ENCODE measurements around the gene OPN5.
A peak's percentile ranks its signal among the peaks of the same experiment; 100 is the strongest.

OPN5 gene

DNA sequence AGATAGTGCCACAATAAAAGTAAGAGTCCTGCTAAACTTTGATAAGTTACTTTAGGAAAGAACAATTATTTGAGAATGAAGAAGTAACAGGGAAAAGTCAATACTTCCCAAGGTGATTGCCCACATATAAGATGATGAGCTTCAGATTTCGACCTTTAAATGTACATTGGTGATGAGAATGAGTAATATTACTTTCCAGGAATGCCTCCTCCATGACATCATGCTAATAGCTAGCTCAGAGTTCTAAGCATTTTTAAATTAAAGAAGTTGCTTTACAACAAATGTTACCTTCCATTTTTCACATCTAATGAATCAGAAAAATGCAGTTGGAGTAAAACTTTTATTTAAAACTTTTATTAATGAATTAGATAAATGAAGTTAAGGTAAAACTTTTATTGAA is 22.5 kb upstream of the OPN5 start:
- Histone ChIP-seq H3K36me3 (ENCODE audit: insufficient read depth, low read length) (no peaks in the 10 kb centered on the region), H3K4me1 (ENCODE audit: control insufficient read depth, insufficient read depth, low read length, unreplicated experiment) (no peaks in the 10 kb centered on the region), H2AFZ (ENCODE audit: low read length, unreplicated experiment) (no peak overlapping the region), H3K79me2 (ENCODE audit: control insufficient read depth, insufficient read depth, low read length, unreplicated experiment) (no peaks in the 10 kb centered on the region), H3K27me3 (ENCODE audit: insufficient read depth, low read length) (no peaks in the 10 kb centered on the region), H3K4me3 (ENCODE audit: low read depth, low read length) (no peak overlapping the region), H3K27ac (ENCODE audit: low read depth, low read length) (no peak overlapping the region)

DNA sequence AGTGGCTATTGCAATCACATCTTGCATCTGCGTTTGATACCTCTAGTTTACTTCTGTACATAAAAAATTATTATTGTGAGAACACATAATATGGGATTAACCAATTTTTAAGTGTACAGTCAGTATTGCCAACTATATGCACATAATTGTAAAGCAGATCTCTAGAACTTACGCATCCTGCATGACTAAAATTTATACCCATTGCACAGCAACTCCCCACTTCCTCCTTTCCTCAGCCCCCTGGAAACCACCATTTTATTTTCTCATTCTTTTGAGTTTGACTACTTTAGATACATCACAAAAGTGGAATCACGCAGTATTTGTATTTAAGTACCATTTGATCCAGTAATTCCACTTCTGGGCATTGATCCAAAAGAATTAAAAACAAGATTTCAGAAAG is 19.3 kb upstream of the OPN5 start:
- H3K27ac ChIP-seq (ENCODE audit: low read depth, low read length) = no peak overlapping the region
- no peaks in the 10 kb centered on the region for H3K36me3 ChIP-seq (ENCODE audit: insufficient read depth, low read length)
- H2AFZ ChIP-seq (ENCODE audit: low read length, unreplicated experiment) = no peak overlapping the region

DNA sequence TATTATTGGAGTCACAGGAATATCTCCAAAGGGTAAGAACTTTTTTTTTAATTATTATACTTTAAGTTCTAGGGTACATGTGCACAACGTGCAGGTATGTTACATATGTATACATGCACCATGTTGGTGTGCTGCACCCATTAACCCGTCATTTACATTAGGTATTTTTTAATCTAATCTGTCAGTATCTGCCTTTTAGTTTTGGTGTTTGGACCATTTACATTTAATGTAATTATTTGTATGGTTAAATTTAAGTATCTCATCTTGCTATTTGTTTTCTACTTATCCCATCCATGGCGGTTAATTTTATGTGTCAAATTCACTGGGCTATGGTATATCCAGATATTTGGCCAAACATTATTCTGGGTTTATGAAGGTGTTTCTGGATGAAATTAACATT is 15.4 kb upstream of the OPN5 start:
- Histone ChIP-seq H3K4me3 (ENCODE audit: low read depth, low read length) (no peak overlapping the region), H3K79me2 (ENCODE audit: control insufficient read depth, insufficient read depth, low read length, unreplicated experiment) (no peaks in the 10 kb centered on the region), H3K27ac (ENCODE audit: low read depth, low read length) (no peak overlapping the region), H2AFZ (ENCODE audit: low read length, unreplicated experiment) (no peak overlapping the region), H3K4me1 (ENCODE audit: control insufficient read depth, insufficient read depth, low read length, unreplicated experiment) (no peaks in the 10 kb centered on the region), H3K36me3 (ENCODE audit: insufficient read depth, low read length) (no peaks in the 10 kb centered on the region), H3K27me3 (ENCODE audit: insufficient read depth, low read length) (no peaks in the 10 kb centered on the region)

More for the DNA sequence above, 19.3 kb upstream of the OPN5 start:
- Histone ChIP-seq H3K4me3 (ENCODE audit: low read depth, low read length) (no peak overlapping the region), H3K4me1 (ENCODE audit: control insufficient read depth, insufficient read depth, low read length, unreplicated experiment) (no peaks in the 10 kb centered on the region), H3K27me3 (ENCODE audit: insufficient read depth, low read length) (no peaks in the 10 kb centered on the region), H3K79me2 (ENCODE audit: control insufficient read depth, insufficient read depth, low read length, unreplicated experiment) (no peaks in the 10 kb centered on the region)

DNA sequence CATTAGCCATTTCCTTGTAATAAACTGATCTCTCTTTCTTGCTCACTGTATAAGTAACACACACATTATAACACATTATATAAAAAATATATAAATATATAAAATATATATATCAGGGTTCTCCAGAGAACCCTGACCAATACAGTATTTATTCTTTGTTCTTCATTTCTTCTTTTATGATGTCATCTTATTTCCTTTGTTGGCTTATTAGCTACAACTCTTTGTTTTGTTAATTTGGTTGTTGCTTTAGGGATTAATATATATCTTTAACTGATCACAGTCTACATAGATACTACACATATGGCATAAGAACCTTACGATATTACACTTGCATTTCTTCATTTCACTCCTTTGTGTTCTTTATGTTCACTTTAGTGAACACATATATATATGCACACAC is 14.7 kb upstream of the OPN5 start:
- Histone ChIP-seq H2AFZ (ENCODE audit: low read length, unreplicated experiment) (no peak overlapping the region), H3K27ac (ENCODE audit: low read depth, low read length) (no peak overlapping the region), H3K4me1 (ENCODE audit: control insufficient read depth, insufficient read depth, low read length, unreplicated experiment) (no peaks in the 10 kb centered on the region), H3K27me3 (ENCODE audit: insufficient read depth, low read length) (no peaks in the 10 kb centered on the region), H3K4me3 (ENCODE audit: low read depth, low read length) (no peak overlapping the region), H3K36me3 (ENCODE audit: insufficient read depth, low read length) (no peaks in the 10 kb centered on the region), H3K79me2 (ENCODE audit: control insufficient read depth, insufficient read depth, low read length, unreplicated experiment) (no peaks in the 10 kb centered on the region)

DNA sequence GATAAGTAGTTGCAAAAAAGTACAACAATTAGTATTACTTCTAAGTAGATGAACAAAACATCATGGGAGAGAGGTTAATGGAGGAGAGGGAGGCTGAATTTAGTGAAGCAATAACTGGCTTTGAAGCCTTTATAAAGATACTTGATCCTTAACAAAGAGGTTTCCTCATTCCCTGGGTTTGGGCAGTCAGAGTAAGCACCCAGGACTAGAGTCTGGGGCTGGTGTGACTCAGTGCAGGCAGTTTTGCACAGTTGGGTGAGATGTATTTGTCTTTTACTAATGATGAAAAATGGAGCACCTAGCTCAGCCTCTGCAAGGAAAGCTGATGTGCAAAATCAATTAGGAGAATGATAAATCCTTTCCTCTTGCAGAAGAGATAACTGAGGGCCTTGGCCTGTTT is 11.8 kb upstream of the OPN5 start:
- no peaks in the 10 kb centered on the region for H3K27me3 ChIP-seq (ENCODE audit: insufficient read depth, low read length)
- no peak overlapping the region for H2AFZ ChIP-seq (ENCODE audit: low read length, unreplicated experiment)
- no peak overlapping the region for H3K27ac ChIP-seq (ENCODE audit: low read depth, low read length)
- no peaks in the 10 kb centered on the region for H3K36me3 ChIP-seq (ENCODE audit: insufficient read depth, low read length)
- no peaks in the 10 kb centered on the region for H3K79me2 ChIP-seq (ENCODE audit: control insufficient read depth, insufficient read depth, low read length, unreplicated experiment)
- no peaks in the 10 kb centered on the region for H3K4me1 ChIP-seq (ENCODE audit: control insufficient read depth, insufficient read depth, low read length, unreplicated experiment)
- H3K4me3 ChIP-seq (ENCODE audit: low read depth, low read length) = no peak overlapping the region

DNA sequence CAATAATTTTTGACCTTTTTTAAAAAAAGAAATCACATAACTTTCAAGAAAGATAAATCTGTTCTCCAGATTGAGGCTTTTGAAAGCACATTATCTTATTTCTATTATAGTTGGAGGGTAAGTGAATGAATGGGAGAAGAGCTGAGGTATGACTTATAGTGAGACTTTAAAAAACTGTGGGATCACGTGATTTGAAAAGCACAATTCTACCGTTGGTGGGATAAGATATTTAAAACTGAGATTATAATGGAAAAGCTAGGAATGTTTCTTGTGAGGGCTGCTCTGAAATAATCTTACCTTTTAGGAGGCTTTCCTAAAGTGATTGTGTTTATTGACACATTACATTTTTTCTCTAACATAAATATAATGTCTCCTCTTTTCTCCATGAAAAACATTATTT is 9.5 kb upstream of the OPN5 start:
- H3K27ac ChIP-seq (ENCODE audit: low read depth, low read length) = no peak overlapping the region
- H3K36me3 ChIP-seq (ENCODE audit: insufficient read depth, low read length) = no peaks in the 10 kb centered on the region
- H3K27me3 ChIP-seq (ENCODE audit: insufficient read depth, low read length) = no peaks in the 10 kb centered on the region
- H2AFZ ChIP-seq (ENCODE audit: low read length, unreplicated experiment) = no peak overlapping the region
- no peaks in the 10 kb centered on the region for H3K4me1 ChIP-seq (ENCODE audit: control insufficient read depth, insufficient read depth, low read length, unreplicated experiment)
- H3K79me2 ChIP-seq (ENCODE audit: control insufficient read depth, insufficient read depth, low read length, unreplicated experiment) = no peaks in the 10 kb centered on the region
- no peak overlapping the region for H3K4me3 ChIP-seq (ENCODE audit: low read depth, low read length)

DNA sequence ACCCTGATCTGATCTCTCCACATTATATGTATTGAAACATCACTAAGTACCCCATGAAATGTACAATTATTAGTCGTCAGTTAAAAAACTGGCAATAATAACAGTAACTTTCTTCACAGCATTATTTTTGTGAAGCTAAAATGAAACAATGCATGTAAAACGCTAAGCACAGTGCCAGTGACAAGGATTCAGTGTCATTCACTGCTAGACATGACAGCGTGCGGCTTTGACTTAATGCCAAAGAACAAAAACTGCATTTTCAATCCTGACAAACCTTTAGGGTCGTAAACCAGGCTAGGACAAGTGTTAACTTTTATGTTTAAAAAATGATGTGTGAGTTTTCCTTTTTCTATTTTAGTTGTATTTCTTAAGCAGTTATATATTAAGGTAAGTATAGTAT is 8.8 kb upstream of the OPN5 start:
- H3K27ac ChIP-seq (ENCODE audit: low read depth, low read length) = no peak overlapping the region
- H3K27me3 ChIP-seq (ENCODE audit: insufficient read depth, low read length) = no peaks in the 10 kb centered on the region
- no peaks in the 10 kb centered on the region for H3K4me1 ChIP-seq (ENCODE audit: control insufficient read depth, insufficient read depth, low read length, unreplicated experiment)
- H3K4me3 ChIP-seq (ENCODE audit: low read depth, low read length) = no peak overlapping the region
- no peaks in the 10 kb centered on the region for H3K36me3 ChIP-seq (ENCODE audit: insufficient read depth, low read length)
- H3K79me2 ChIP-seq (ENCODE audit: control insufficient read depth, insufficient read depth, low read length, unreplicated experiment) = no peaks in the 10 kb centered on the region
- no peak overlapping the region for H2AFZ ChIP-seq (ENCODE audit: low read length, unreplicated experiment)

DNA sequence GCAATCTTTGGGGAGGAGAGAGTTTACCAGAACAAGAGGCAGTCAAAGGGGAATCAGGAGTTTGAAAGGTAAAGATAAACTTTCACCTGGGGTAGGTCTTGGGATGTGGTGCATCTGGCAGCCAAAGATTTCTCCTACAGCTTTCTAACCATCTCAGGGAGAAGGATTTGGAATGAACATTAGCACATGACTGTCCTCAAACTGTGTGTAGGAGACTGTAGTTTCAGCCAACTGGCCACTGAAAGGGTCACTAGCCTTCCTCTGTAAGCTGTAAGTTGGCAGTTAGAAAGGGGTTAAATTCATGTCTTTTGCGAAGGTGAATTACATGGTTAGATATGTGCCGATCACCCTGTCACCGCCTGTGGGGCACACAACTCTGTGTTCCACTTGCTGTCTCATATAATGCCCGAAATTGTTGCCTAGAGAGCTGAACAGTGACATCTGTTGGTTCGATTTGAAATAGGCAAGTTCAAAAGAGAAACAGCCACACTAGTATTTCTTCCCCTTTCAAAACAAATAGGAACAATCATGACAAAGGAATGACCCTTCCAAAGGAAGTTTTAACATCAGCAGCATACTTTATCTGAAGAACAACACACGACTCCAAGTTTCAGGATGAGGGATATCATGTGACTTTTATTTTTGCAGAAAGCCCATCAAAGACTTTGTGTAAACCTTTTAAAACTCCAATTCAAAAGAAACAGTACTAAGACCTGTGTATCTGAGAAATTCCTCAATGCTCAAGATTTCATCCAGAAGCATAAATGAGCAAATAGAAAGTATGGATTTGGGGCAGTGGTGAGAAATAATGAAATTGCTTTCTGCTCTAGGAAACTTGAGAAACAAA is 1.1 kb upstream of the OPN5 start:
- no peaks in the 10 kb centered on the region for H3K79me2 ChIP-seq (ENCODE audit: control insufficient read depth, insufficient read depth, low read length, unreplicated experiment)
- H3K36me3 ChIP-seq (ENCODE audit: insufficient read depth, low read length) = no peaks in the 10 kb centered on the region
- no peak overlapping the region for H3K27ac ChIP-seq (ENCODE audit: low read depth, low read length)
- peaks cover 6% of the 10 kb centered on the region for H3K4me1 ChIP-seq (ENCODE audit: control insufficient read depth, insufficient read depth, low read length, unreplicated experiment)
- no peaks in the 10 kb centered on the region for H3K27me3 ChIP-seq (ENCODE audit: insufficient read depth, low read length)
- peak overlapping the region; percentile 56 for H3K4me3 ChIP-seq (ENCODE audit: low read depth, low read length)
- H2AFZ ChIP-seq (ENCODE audit: low read length, unreplicated experiment) = peak overlapping the region; percentile 72

DNA sequence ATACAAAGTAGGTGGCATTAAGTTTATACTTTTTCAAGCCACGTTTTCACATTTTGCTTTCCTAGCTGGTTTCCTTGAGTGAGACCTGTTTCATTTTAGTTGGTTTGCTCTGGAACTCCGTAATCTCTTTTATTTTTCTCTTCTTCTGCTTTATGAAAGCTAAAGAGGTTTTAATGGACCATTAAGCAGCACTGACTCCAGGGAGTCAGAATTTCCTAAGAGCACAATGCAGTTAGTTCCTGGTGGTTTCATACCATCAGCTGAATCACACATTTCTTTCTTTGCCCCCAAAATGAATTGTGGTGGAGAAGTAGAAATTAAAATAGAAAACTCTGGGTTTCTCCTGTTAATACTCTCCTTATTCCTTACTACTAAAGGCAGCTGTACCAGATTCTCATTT is 3.4 kb downstream of the OPN5 start:
- peaks cover 11% of the 10 kb centered on the region; the same call in 1 of the 2 replicates for H3K27me3 ChIP-seq (ENCODE audit: insufficient read depth, low read length)
- H2AFZ ChIP-seq (ENCODE audit: low read length, unreplicated experiment) = no peak overlapping the region
- no peaks in the 10 kb centered on the region for H3K79me2 ChIP-seq (ENCODE audit: control insufficient read depth, insufficient read depth, low read length, unreplicated experiment)
- H3K4me1 ChIP-seq (ENCODE audit: control insufficient read depth, insufficient read depth, low read length, unreplicated experiment) = peaks cover 6% of the 10 kb centered on the region
- no peak overlapping the region for H3K27ac ChIP-seq (ENCODE audit: low read depth, low read length)
- no peak overlapping the region for H3K4me3 ChIP-seq (ENCODE audit: low read depth, low read length)
- H3K36me3 ChIP-seq (ENCODE audit: insufficient read depth, low read length) = no peaks in the 10 kb centered on the region

DNA sequence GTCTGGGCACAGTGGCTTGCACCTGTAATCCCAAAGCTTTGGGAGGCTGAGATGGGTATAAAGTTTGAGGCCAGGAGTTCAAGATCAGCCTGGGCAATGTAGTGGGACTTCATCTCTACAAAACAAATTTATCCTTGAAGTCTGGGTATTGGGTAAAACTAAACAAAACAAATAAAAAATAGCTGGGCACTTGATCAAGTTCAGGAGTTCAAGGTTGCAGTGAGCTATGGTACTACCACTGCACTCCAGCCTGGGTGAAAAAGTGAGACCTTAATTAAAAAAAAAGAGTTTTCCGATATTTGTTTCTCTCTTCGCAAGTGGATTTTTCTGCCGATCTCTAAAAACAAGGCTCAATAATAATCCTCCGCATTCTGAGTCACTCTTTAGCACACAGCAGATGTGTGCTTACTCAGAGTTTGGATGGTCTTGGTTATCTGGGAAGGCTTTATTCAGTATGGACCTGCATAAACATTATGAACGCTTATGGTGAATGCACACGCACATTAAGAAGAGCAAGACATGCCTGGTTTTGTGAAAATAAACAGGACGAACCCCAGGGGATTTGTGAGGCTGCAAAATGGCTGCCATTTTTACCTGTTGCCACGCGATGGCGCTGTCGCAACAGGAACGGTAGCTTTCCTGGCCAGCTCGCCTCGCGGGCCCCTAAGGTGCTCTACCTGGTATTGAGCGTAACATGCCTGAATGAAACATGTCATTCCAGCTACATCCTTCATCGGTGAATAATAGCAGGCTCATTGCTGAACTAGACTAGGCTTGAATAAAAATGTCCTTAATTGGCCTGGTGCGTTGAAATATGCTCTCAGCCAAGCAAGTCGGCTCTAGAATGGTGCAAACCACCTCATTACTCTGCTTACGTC is 6.0 kb downstream of the OPN5 start:
- peak overlapping the region; percentile 14 for H2AFZ ChIP-seq (ENCODE audit: low read length, unreplicated experiment)
- H3K4me3 ChIP-seq (ENCODE audit: low read depth, low read length) = peak overlapping the region; percentile 63
- no peak overlapping the region for H3K27ac ChIP-seq (ENCODE audit: low read depth, low read length)
- no peaks in the 10 kb centered on the region for H3K4me1 ChIP-seq (ENCODE audit: control insufficient read depth, insufficient read depth, low read length, unreplicated experiment)
- H3K79me2 ChIP-seq (ENCODE audit: control insufficient read depth, insufficient read depth, low read length, unreplicated experiment) = no peaks in the 10 kb centered on the region
- peaks cover 11% of the 10 kb centered on the region; the same call in 1 of the 2 replicates for H3K27me3 ChIP-seq (ENCODE audit: insufficient read depth, low read length)
- H3K36me3 ChIP-seq (ENCODE audit: insufficient read depth, low read length) = no peaks in the 10 kb centered on the region
